HEK293T (cell line): ENCODE results near the gene ANKRD27.
A peak's percentile ranks its signal among the peaks of the same experiment; 100 is the strongest.
"Not testable (repeated sequence)": the region's sequence is repeated elsewhere in the genome, so short reads cannot be mapped to it uniquely, and the experiment has no call there.

Source experiments
- CTCF ChIA-PET: fragments of 350-600 bp; formaldehyde crosslinking; extraction: SDS; loops from one replicate; lab custom pipeline; 2021; ENCODE audit warnings: antibody characterized with exemption, inconsistent platforms; lab: Yijun Ruan, JAX
- POLR2A ChIA-PET: fragments of 350-600 bp; formaldehyde crosslinking; extraction: SDS; loops from one replicate; lab custom pipeline; 2020; ENCODE audit warnings: antibody characterized with exemption, inconsistent platforms; lab: Yijun Ruan, JAX
- DNase-seq: peaks from one replicate; pipeline ENCODE4 v3.0.0; 2012; ENCODE audit warnings: mixed read lengths; ENCODE audit errors: extremely low spot score
- ARNT ChIP-seq: fragments of 450-650 bp; IDR thresholded peaks from 2 replicates; pipeline ENCODE4 v1.6.1; 2017; ENCODE audit warnings: mild to moderate bottlenecking
- BHLHE40 ChIP-seq: fragments of 450-650 bp; IDR thresholded peaks from 2 replicates; pipeline ENCODE4 v1.6.1; 2016; ENCODE audit warnings: mild to moderate bottlenecking, moderate library complexity, borderline replicate concordance
- CTBP1 ChIP-seq: fragments of 450-650 bp; IDR thresholded peaks from 2 replicates; pipeline ENCODE4 v1.6.1; 2016; ENCODE audit warnings: borderline replicate concordance
- ELF4 ChIP-seq: fragments of 450-650 bp; IDR thresholded peaks from 2 replicates; pipeline ENCODE4 v1.6.1; 2017; ENCODE audit warnings: antibody characterized with exemption
- FOXA1 ChIP-seq: fragments of 450-650 bp; IDR thresholded peaks from 2 replicates; pipeline ENCODE4 v1.6.1; 2016; ENCODE audit warnings: mild to moderate bottlenecking
- FOXK2 ChIP-seq: fragments of 450-650 bp; IDR thresholded peaks from 2 replicates; pipeline ENCODE4 v1.6.1; 2016; ENCODE audit warnings: mild to moderate bottlenecking
- FOXM1 ChIP-seq: fragments of 450-650 bp; IDR thresholded peaks from 2 replicates; pipeline ENCODE4 v1.6.1; 2017; ENCODE audit warnings: mild to moderate bottlenecking, borderline replicate concordance
- HDGF ChIP-seq: fragments of 450-650 bp; IDR thresholded peaks from 2 replicates; pipeline ENCODE4 v1.6.1; 2017; ENCODE audit warnings: antibody characterized with exemption, borderline replicate concordance
- L3MBTL2 ChIP-seq: fragments of 450-650 bp; conservative IDR thresholded peaks from 2 replicates; pipeline ENCODE4 v1.6.1; 2016; ENCODE audit warnings: mild to moderate bottlenecking
- LEF1 ChIP-seq: fragments of 450-650 bp; IDR thresholded peaks from 2 replicates; pipeline ENCODE4 v1.6.1; 2017; ENCODE audit warnings: mild to moderate bottlenecking, borderline replicate concordance
- NFRKB ChIP-seq: fragments of 450-650 bp; IDR thresholded peaks from 2 replicates; pipeline ENCODE4 v1.6.1; 2016; ENCODE audit warnings: mild to moderate bottlenecking, moderate library complexity
- PKNOX1 ChIP-seq: fragments of 450-650 bp; IDR thresholded peaks from 2 replicates; pipeline ENCODE4 v1.6.1; 2016
- SP1 ChIP-seq: fragments of 450-650 bp; IDR thresholded peaks from 2 replicates; pipeline ENCODE4 v1.6.1; 2017
- SUZ12 ChIP-seq: fragments of 450-650 bp; IDR thresholded peaks from 2 replicates; pipeline ENCODE4 v1.6.1; 2016; ENCODE audit warnings: mild to moderate bottlenecking
- TARDBP ChIP-seq: fragments of 450-650 bp; IDR thresholded peaks from 2 replicates; pipeline ENCODE4 v1.6.1; 2016
- ZNF384 ChIP-seq: fragments of 450-650 bp; IDR thresholded peaks from 2 replicates; pipeline ENCODE4 v1.6.1; 2016

Gene ANKRD27

GRCh38 chr19:32674931-32675719 lies at the start of gene ANKRD27:
Gene ANKRD27 (minus strand): TSS chr19:32675180. CDS start chr19:32659015, 16,165 bp downstream.
- POLR2A ChIA-PET = interaction anchor here (0.9 to 2.4 kb wide), 2 partner anchors 16 to 18 kb away, joined by 4 to 8 read pairs; partner anchors contain the start of gene NUDT19
- CTCF ChIA-PET = no interaction called here
- peak; percentile 99 for DNase-seq
- no peak; the same call in 1 of the 2 replicates for TF ChIP-seq SP1
- peak; percentile 99 for TF ChIP-seq PKNOX1
- peak; percentile 24; the same call in 1 of the 2 replicates for TF ChIP-seq L3MBTL2
- TF ChIP-seq NFRKB = no peak

- ChIA-PET CTCF (no interaction called here), POLR2A (no interaction called here)
- DNase-seq = no peak
- TF ChIP-seq LEF1 (no peak), FOXA1 (no peak), NFRKB (no peak)
These were observed 45.9 kb upstream of the ANKRD27 start for GRCh38 chr19:32720936-32721250.

- no peak for DNase-seq
- no peak for TF ChIP-seq LEF1
- no peak for TF ChIP-seq TARDBP
- no peak for TF ChIP-seq L3MBTL2
- TF ChIP-seq SUZ12 = no peak
- TF ChIP-seq FOXA1 = no peak
- TF ChIP-seq SP1 = no peak
- TF ChIP-seq PKNOX1 = no peak
- CTCF ChIA-PET = no interaction called here
- POLR2A ChIA-PET = no interaction called here
These were observed 45.4 kb upstream of the ANKRD27 start for GRCh38 chr19:32720216-32720935.

- POLR2A ChIA-PET = no interaction called here
- CTCF ChIA-PET = no interaction called here
- no peak for DNase-seq
- TF ChIP-seq LEF1 = no peak
- TF ChIP-seq TARDBP = no peak
- no peak for TF ChIP-seq SP1
- no peak for TF ChIP-seq FOXK2
- TF ChIP-seq SUZ12 = no peak
- TF ChIP-seq NFRKB = no peak
- TF ChIP-seq PKNOX1 = no peak
- TF ChIP-seq L3MBTL2 = no peak
These were observed 44.7 kb upstream of the ANKRD27 start, which contains the start of gene TDRD12 for GRCh38 chr19:32719611-32720059. Gene TDRD12 (plus strand): TSS chr19:32719767. CDS start chr19:32720073, 306 bp downstream.

GRCh38 chr19:32718286-32718685 lies 43.3 kb upstream of the ANKRD27 start:
- CTCF ChIA-PET = no interaction called here
- POLR2A ChIA-PET = no interaction called here

GRCh38 chr19:32717496-32717895 lies 42.5 kb upstream of the ANKRD27 start:
- ChIA-PET CTCF (no interaction called here), POLR2A (no interaction called here)
- no peak for TF ChIP-seq NFRKB
- TF ChIP-seq SP1 = no peak
- TF ChIP-seq CTBP1 = no peak
- no peak for TF ChIP-seq LEF1
- TF ChIP-seq FOXA1 = no peak
- no peak for TF ChIP-seq BHLHE40
- no peak for TF ChIP-seq ZNF384
- no peak for TF ChIP-seq ELF4
- TF ChIP-seq HDGF = no peak
- TF ChIP-seq PKNOX1 = no peak
- no peak for TF ChIP-seq TARDBP
- no peak for TF ChIP-seq FOXM1
- no peak for TF ChIP-seq SUZ12
- no peak for TF ChIP-seq FOXK2
- no peak for TF ChIP-seq ARNT
- no peak for TF ChIP-seq L3MBTL2
- no peak for DNase-seq

More at GRCh38 chr19:32718286-32718685, 43.3 kb upstream of the ANKRD27 start:
- no peak for DNase-seq
- TF ChIP-seq CTBP1 (no peak), HDGF (no peak), SUZ12 (no peak), FOXK2 (no peak), NFRKB (no peak), L3MBTL2 (no peak), PKNOX1 (no peak), TARDBP (no peak), FOXM1 (no peak)

- DNase-seq, POLR2A ChIA-PET, CTCF ChIA-PET: not testable (repeated sequence)
These were observed 41.2 kb upstream of the ANKRD27 start for GRCh38 chr19:32716203-32716602.
